NK-92 (cell line): ENCODE results near the gene MAGI1.

ENCODE experiments used
- DNase-seq: peaks from one replicate; lab custom pipeline; 2025; ENCODE audit not compliant: unreplicated experiment; lab: John Stamatoyannopoulos, UW

Gene MAGI1

GRCh38 chr3:66014651-66015050 lies 24.1 kb downstream of the MAGI1 start:
- no peak for DNase-seq

DNA sequence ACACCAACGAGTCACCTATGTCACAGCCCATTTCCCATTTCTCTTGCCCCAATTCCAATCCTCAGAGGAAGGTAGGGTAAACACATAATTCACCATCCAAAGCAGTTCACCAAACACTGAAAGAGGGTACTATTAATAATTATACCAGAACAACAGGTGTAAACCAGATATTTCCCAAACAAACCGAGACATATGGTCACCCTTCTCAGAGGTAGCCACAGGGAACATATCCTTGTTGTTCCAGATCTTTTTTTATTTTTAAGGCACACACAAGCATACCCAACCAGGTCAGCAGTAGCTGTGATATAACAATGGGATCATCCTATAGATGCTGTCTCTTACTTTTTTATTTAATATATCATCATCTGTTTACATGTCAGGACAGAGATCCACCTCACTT lies 24.7 kb downstream of the MAGI1 start:
- DNase-seq = no peak

- no peak for DNase-seq
These were observed 26.0 kb downstream of the MAGI1 start for GRCh38 chr3:66012711-66013110.

- DNase-seq = no peak
These were observed 27.7 kb downstream of the MAGI1 start for GRCh38 chr3:66010739-66011655.

DNA sequence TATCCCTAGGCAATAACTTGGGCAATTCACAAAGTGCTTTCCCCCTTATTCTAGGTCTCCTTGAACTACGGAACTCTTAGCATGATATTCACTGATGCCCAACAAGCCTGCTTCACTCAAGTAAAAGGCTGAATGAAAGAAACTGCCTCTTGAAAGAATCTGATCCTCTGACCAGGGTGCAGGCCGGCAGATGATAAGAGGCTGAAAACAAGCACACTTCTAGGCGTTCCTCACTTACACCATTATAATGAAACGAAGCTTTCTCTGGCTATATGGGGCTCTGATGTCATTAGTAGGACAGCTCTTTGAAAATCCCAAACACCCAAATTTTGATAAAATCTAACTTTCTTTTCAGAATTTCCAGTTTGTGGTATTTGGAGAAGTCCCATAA lies 28.4 kb downstream of the MAGI1 start:
- no peak for DNase-seq

DNA sequence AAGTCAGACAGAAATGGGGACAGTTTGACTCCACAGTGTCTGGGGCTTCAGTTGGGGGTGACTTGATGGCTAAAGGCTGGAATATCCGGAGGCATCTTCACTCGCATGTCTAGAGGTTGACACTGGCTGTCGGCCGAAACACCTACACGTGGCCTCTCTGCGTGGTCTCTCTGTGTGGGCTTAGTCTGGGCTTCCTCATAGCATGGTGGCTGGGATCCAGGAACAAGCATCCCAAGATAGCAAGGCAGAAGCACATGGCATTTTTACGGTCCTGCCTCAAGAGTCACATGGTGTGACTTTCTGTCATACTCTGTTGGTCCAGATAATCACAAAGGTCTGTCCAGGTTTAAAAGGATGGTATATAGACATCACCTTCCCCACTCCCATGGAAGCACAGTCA lies 34.5 kb downstream of the MAGI1 start:
- no peak for DNase-seq

GRCh38 chr3:66001626-66002025 lies 37.1 kb downstream of the MAGI1 start:
- DNase-seq = no peak

GRCh38 chr3:66000506-66000905 lies 38.2 kb downstream of the MAGI1 start:
- DNase-seq = no peak

DNA sequence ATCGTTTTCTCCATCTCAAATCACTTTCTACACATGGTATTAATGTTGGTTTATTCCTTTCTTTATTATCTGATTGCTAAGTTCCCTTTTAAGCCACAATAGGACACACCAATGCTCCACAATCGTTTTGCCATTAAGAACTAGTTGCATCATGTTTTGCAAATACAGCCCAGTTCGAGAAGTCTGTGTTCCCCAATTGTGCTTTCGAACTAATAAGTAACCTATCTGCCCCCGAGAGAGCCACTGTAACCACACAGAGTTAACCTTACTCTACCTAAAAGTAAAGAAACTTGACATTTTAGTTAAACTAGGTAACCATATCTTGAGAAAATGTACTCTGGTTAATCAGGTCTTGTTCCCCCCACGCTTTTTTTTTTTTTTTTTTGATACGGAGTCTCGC lies 39.1 kb downstream of the MAGI1 start:
- DNase-seq = no peak

GRCh38 chr3:65996589-65996988 lies 42.1 kb downstream of the MAGI1 start:
- DNase-seq = no peak

- no peak for DNase-seq
These were observed 43.2 kb downstream of the MAGI1 start for GRCh38 chr3:65995515-65995914.

GRCh38 chr3:65995030-65995429 lies 43.7 kb downstream of the MAGI1 start:
- DNase-seq = no peak

GRCh38 chr3:65993134-65993900 lies 45.4 kb downstream of the MAGI1 start:
- no peak for DNase-seq

DNA sequence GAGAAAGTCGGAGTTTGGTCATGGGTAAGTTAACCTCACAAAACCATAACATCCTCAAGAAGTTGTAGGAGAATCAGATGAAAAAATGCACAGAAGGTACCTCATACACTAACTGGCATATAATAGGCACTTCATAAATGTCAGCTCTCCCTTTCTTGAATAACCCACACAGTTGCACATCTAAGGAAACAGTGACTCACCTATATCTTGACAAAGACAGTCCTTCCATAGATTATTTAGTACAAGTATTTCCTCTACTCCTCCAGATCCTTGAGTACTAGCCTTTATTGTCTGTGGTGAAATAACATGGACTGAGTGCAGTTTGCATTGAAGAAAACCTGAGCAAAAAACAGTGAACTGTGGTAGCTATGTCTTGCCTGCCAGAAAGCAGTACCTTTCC lies 46.6 kb downstream of the MAGI1 start:
- DNase-seq = no peak

DNA sequence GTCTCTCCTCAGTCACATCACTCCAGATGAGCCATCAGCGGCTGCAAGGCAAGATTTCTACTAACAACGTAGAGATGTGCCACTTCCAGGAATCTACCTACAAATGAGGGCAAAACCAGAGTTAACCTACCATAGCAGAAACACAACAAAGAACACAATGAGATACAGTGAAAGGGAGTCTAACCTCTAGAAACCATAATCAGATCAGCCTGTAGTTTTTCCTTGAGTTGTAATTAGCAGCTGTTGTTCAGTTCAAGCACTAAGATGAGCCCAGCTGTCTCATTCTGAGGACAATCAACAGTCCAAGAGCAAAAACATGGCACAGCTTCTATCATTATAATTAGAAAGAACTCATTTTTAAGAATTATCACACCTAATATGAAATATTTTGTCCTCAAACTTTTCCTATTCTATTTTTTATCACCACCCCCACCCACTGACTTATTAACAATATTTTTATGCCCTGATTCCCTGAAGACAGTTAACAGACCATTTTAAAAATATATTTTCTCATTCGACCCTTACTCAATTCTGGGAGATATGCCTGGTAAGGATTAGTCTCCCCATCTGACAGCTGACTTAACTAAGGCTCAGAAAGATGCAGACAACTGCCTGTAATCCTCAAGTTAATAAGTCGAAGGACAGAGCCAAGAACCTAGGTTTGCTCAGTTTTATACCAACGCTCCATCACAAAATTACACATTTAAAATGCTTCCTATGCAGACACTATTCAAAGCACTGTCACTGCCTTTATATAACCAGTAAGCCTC lies 50.1 kb downstream of the MAGI1 start:
- no peak for DNase-seq

- DNase-seq = no peak
These were observed 52.4 kb downstream of the MAGI1 start for GRCh38 chr3:65986285-65986684.

DNA sequence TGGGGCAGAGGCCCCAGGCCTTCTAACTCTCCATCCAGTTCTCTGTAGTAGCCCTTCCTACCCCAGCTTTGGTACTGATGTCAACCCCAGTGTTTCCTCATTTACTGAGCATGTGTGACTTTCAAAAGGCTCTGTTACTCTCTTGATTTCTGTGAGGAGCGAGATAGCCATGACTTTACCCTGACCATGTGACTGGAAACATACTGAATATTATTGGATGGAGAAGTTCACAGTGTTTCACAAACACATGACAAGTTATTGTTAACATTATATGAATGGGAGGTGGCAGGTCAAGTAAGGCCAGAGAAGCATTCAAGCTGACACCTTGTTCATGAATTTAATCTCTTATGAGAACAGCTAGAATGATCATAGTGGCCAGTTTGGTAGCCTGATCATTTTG lies 53.7 kb downstream of the MAGI1 start:
- no peak for DNase-seq

DNA sequence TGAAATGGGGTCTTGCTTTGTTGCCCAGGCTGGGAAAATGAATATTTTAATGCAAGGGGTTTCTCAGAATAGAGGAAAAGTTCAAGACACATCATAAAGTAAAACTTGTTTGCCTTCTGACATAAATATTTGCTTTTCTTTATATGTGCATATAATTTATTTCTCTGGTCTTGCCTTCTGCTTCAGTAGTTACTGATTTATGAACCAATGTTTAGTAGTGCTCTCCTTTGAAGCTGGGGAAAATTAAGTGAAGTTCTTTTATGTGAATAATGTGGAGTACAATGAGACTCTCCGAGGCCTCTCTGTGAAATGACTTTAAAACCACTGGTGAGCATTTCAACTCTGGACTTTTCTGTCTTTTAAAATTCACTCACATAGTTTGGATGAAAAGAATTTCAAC lies 55.6 kb downstream of the MAGI1 start:
- no peak for DNase-seq

- DNase-seq = no peak
These were observed 59.0 kb downstream of the MAGI1 start for GRCh38 chr3:65979731-65980130.

GRCh38 chr3:65979162-65979561 lies 59.6 kb downstream of the MAGI1 start:
- DNase-seq = no peak

- DNase-seq = no peak
These were observed 60.6 kb downstream of the MAGI1 start for GRCh38 chr3:65978116-65978515.

DNA sequence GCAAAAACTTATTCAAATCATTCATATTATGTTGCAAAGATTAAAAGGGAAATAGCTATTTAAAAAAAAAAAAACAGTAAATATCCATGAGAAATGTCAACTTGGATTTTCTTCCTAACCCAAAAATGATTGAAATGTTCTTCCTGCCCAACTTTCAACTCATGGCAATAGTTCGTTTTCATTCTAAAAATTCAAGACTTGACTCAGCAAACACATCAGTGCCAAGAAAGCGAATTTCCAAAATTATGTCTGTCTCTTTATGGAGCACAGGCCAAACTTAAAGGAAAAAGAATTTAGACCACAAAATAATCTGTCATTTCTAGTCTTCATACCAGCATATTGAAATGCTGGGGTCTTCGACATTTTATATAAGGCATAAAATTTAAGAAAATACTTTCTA lies 63.7 kb downstream of the MAGI1 start:
- DNase-seq = no peak
